GM06990 (cell line): ENCODE results near the gene FAM110D.

Source experiments
- DNase-seq: peaks from one replicate; pipeline ENCODE4 v3.0.0-alpha.2; 2011; ENCODE audit not compliant: insufficient read length; ENCODE audit errors: extremely low read depth
- H3K27me3 ChIP-seq: replicated peaks from 2 replicates; pipeline ENCODE4 v1.6.0; 2011; ENCODE audit warnings: low read length; ENCODE audit not compliant: control insufficient read depth, insufficient read depth
- H3K36me3 ChIP-seq: 2 replicates; pipeline ENCODE4 v1.5.1; 2011; ENCODE audit warnings: low read length; ENCODE audit not compliant: control insufficient read depth, insufficient read depth
- H3K4me3 ChIP-seq: replicated peaks from 2 replicates; pipeline ENCODE4 v1.5.1; 2011; ENCODE audit warnings: low read depth, mild to moderate bottlenecking, control low read depth, low read length
- CTCF ChIP-seq: IDR thresholded peaks from 2 replicates; pipeline ENCODE4 v1.5.1; 2011; ENCODE audit warnings: low read length, control low read depth, mild to moderate bottlenecking, inconsistent platforms; ENCODE audit not compliant: insufficient read depth, poor library complexity, severe bottlenecking

Gene FAM110D

GRCh38 chr1:26169669-26170471 is 11.0 kb downstream of the FAM110D start, which contains the start of gene ZNF593:
TSS of gene ZNF593 (plus strand) at chr1:26169908. CDS start at chr1:26169984, 76 bp downstream.
- Histone ChIP-seq H3K4me3 (peak within 1 kb of the TSS; percentile 88), H3K27me3 (no peaks in the 10 kb centered on the region; the same call in 1 of the 2 replicates), H3K36me3 (no peaks in the 10 kb centered on the region)
- TF ChIP-seq CTCF: peak; percentile 99
- peak; percentile 94 for DNase-seq

- no peaks in the 10 kb centered on the region; the same call in 1 of the 2 replicates for H3K27me3 ChIP-seq
- no peak for DNase-seq
- TF ChIP-seq CTCF: no peak
These were observed 11.6 kb downstream of the FAM110D start for GRCh38 chr1:26170472-26170821.

GRCh38 chr1:26171084-26172072 is 12.5 kb downstream of the FAM110D start, which contains the start of gene ZNF593OS:
TSS of gene ZNF593OS (minus strand) at chr1:26171832. CDS start at chr1:26171661, 171 bp downstream.
- Histone ChIP-seq H3K36me3 (no peaks in the 10 kb centered on the region), H3K4me3 (peak within 1 kb of the TSS; percentile 88), H3K27me3 (no peaks in the 10 kb centered on the region; the same call in 1 of the 2 replicates)
- DNase-seq: no peak
- TF ChIP-seq CTCF: no peak

More at GRCh38 chr1:26170472-26170821, 11.6 kb downstream of the FAM110D start:
- no peaks in the 10 kb centered on the region for H3K36me3 ChIP-seq
- peak overlapping the region; percentile 88 for H3K4me3 ChIP-seq

GRCh38 chr1:26175346-26175745 is 16.5 kb downstream of the FAM110D start:
- DNase-seq: no peak
- H3K27me3 ChIP-seq: no peaks in the 10 kb centered on the region
- H3K4me3 ChIP-seq: no peak overlapping the region
- TF ChIP-seq CTCF: no peak
- H3K36me3 ChIP-seq: no peaks in the 10 kb centered on the region

- DNase-seq: no peak
These were observed 18.4 kb downstream of the FAM110D start, which contains the start of gene CNKSR1 for GRCh38 chr1:26177182-26177684. TSS of gene CNKSR1 (plus strand) at chr1:26177491. CDS start at chr1:26177548, 57 bp downstream.

More at GRCh38 chr1:26177182-26177684, 18.4 kb downstream of the FAM110D start, which contains the start of gene CNKSR1:
- Histone ChIP-seq H3K27me3 (no peaks in the 10 kb centered on the region), H3K4me3 (no peak within 1 kb of the TSS), H3K36me3 (no peaks in the 10 kb centered on the region)
- no peak for TF ChIP-seq CTCF
